GM21390 (cell line): ENCODE data around the gene CD47.
A peak's percentile ranks its signal among the peaks of the same experiment; 100 is the strongest.

Experiments used
- ATAC-seq: cut with Tn5 transposase; IDR thresholded peaks from one replicate; pipeline ENCODE4 v1.9.1; 2021; ENCODE audit not compliant: unreplicated experiment

CD47 gene

DNA sequence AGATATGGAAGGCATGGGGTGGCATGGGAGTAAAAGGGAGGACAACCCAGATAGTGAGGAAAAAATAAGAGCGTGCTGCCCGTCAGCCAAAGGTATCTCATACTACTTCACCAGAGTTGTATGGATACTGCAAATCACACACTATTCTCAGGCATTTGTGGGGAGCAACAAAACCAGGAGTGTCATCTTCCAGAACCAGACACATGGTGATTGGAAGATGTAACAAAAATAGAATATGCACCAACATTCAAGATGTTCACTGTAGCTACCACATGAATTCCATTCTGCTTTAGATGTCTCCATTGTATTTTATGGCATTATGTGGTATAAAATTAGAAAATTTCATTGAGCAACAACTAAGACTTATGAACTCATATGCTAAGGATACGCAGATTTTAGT, 34.9 kb downstream of the CD47 start:
- ATAC-seq: no peak

DNA sequence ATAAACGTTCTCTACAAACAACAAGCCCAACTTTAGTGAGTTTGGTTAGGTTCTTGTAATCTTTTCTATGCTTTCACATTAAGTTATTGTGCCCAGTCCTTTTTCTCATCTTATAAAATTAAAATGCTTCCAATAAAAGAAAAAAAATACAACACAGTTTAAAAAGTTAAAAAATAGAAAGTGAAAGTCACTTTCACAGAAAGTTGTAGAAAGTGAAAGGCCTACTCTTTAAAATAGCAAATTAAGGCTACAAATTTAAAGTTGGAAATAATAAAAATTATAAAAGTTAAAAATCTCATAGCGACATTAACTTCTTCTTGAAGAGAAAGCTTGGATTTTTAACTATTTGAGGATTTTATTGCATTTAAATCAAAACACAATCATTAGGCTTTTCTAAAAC, 35.9 kb downstream of the CD47 start:
- no peak for ATAC-seq

DNA sequence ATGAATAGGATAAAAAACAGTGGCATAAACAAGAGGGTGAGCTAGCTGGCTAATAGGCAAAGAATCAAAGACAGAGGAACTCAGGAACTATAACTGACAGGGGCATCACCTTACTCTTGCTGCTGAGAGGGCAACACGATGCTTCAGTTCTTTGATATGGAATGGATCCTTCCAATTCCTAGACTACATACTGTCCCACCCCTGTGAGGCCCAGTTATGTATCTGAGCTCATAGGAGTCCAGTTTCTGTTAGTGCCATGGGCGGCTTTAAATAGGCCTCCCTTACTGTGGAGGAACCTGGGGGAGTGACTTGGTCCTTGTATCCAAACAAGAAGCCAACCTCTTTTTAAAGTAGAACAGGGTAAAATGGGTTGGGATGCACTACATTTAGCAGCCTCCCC, 37.3 kb downstream of the CD47 start:
- no peak for ATAC-seq

DNA sequence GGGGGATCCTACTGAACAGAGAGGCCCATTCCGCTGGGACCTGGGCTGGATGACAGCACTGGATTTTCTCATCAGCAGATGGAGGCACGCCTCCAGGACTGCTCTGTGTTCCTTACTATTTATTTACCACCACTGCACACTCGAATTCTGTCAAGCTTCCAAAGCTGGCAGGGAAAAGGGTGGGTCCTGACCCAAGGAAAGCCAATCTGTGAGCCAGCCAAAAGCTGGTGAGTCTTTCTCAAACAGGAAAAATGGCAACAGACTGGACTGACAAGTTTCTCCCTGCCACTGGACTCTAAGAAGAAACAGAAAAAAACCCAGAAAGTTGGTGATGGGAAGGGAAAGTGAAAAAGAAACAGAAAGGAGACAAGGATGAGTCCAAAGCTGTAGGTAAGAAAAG, 37.8 kb downstream of the CD47 start:
- no peak for ATAC-seq

DNA sequence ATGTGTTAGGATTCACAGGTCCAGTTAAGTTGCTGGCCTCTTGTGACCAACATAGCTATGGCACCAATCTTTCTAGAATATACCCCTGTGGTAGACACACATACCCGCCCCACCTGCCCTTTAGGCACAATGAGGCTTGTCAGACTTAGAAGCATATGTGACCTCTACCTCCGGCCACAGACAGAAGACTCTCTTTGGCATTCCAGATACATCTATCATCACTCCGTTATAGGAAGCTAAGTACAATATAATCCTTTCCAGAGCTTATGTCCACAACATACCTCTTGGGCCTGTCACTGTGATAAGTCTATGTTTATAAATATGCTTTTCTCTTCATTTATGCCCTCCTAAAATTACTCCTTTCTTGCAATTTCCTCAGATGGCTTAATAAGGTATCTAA, 39.8 kb downstream of the CD47 start:
- ATAC-seq: no peak

DNA sequence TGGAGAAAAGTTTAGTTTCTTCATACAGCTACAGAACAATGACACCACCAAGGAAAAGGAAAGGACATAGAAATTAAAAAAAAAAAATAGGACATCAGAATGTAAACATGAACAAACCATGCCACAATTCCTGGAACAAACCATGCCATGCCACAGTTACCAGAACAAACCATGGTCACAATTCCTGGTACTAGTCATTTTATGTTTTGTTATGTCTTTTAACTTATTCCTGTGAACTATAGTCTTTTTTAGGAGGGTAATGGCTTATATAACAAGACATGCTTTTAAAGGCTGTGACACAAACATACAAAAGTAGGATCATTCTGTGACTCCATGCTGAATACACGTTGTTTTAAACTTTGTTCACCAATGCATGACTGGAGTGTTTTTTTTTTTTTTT, 42.8 kb downstream of the CD47 start:
- no peak for ATAC-seq

DNA sequence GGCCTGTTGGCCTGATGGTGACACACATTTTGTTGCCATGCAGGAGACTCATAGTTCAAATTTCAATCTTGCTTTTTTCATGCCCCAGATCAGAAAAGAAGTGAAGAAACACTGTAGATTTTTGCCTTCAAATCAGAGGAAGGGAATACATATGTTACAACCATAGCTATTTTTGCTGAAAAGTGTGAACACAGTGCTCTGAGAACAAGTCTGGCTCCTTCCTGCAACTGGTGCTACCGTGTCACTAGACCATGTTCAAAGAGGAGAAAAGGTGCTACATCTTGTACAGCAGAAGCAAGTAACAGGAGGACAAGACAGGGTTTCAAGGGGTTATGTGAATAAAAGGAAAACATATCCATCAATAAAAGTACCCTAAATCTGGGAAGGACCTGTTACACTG, 44.6 kb downstream of the CD47 start:
- ATAC-seq: no peak

DNA sequence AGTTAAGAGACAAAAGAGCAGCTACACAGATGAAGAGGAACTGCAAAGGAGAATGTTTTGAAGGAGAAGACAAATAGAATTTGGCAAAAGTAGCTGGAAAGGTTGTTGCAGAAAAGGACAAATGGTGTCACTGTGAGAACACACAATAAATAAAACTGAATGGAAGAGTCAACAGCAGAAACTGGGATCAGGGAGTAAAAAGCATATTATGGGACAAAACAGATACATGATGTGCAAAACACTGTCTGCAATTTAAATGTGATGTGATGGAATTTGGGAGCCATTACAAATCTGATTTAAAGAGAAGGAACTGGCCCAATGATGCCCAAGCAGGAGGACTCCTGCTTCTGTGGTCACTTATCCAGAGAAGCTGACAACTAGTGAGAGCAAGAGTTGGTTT, 46.1 kb downstream of the CD47 start:
- no peak for ATAC-seq

DNA sequence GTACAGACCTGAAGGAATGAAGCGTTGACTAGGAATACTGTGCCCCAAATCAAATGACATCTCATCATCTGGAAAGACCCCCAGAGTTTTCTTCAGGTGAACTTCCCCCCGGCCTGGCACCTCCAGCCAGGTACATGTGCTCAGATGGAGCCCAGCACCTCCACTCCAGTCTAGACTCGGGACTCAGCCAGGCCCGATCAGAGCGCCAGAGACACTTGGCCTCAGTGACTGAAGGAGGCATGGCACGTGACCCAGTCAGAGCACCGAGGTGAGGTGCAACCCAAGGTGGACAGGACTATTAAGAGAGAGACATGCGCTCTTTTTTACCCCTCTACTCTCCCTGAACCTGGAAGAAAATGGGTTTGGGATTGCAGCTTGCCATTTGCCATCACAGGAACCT, 48.5 kb downstream of the CD47 start:
- ATAC-seq: no peak

DNA sequence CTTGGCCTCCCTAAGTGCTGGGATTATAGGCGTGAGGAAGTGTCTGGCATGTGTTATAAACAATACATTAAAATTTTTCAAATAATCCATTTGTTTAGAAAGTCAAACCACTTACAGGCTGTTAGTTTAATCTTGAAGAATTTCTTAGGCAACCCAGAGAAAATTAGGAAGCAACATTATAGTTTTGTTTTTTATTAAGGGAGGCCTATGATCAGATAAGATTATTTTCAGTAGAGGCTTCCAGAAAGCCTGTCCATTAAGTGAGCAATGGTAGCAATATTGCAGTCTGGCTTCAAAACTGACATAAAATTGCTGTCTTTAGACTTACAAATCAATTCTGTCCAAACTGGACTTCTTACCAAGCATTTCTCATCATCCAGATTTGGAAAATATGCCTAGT, 49.6 kb downstream of the CD47 start:
- no peak for ATAC-seq

DNA sequence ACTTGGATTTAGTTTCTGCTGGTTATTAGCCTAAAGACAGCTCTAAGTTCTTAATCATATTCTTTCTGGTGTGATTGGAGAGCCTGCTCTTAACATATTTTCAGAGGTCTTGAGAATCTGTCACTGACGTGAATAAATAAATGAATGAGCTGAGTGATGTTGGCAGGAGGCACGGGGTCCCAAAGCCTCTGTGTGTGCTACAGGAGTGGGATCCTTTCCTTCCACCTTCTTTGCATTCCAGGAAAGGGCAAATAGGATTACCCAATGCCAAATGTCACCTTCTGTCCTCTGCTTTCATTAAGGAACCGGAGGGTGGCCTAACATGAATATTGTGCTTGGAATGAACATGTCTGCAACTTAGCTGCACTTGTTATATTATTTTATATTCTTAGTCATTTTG, 53.1 kb downstream of the CD47 start:
- no peak for ATAC-seq

DNA sequence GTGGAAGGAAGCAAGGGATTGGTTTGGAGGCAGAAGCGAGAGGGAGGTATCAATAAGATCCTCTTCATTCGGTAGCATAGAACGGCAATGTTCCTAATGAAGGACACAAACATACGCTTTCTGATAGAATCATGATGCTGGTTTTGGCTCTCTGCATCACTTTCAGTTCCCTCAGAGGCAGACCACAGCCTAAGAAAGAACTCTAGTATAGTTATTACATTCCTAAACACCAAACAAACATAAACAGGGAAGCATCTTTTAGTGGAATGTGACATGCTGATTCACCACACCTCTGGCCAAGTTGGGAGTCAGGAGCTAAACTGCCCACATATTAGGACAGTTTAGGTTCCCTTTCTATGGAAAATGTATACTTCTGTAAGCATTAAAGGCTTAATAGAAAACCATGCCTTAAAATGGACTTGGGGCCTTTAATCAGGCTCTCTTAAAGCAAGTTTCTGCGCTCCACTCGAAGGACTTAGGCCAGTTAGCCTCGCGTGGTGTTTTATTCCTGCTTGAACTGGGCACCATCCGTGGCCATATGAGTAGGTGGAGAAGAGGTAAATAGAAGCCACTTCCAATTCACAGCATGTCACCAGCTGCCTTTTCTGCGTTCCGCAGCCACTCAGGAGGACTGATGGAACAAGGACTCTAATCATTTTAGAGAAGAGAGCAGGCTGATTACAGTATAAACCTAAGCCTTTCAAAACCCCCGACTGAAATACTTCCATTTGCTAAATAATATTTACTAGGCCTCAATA, 53.7 kb downstream of the CD47 start:
- peak; percentile 76 for ATAC-seq

DNA sequence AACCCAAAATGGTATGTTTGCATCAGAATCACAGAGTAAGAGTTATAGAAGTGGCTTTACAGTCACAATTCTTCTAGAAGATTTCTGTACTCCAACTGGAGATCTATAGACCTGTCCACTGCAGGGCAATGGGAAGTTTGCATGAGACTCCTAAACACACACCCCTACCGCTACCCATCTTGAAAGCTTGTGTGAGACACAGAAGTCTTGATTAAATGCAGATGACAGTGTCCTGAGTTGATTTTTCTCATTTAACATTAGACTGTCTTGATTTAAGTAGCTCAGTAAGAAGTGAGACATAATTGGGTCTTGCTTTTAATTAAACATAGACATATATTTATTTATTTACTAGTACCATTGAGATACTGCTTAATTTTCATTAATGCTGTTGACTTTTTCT, 54.4 kb downstream of the CD47 start:
- ATAC-seq: no peak

DNA sequence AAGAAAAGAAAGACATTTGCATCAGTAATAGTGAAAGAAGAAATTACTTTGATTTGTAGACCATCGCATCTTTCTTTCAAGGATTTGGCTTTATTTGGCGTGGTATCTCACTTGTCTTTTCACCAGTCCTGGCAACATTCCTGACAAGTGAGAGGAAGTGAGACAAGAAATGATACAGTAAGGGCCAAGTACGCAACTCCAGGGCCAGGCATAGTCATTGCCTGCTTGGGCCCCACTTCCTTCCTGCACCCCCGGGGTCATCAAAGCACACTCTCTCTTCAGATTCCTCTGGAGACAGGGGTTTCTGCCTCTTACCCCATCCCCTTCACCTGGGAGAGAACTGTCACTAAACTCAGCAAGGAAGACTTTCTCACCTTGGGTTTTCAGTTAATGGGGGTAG, 55.1 kb downstream of the CD47 start:
- ATAC-seq: no peak

DNA sequence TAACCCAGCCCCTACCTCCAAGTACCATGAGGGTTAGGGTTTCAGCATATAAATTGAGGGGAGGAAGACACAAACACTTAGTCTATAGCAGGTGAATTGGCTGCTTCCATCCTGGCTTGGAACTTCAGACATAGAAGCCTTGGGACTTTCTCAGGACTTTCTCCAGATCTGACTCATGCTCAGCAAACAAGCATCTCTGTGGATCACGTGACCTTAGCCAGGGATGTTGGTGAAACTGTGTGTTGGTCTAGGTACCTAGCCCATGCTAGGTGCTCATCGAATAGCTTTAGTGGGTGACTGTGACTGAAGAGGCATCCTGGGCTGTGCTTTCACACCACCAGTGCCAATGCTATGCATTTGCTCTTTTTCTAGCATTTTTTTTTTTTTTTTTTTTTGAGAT, 58.9 kb downstream of the CD47 start:
- no peak for ATAC-seq

DNA sequence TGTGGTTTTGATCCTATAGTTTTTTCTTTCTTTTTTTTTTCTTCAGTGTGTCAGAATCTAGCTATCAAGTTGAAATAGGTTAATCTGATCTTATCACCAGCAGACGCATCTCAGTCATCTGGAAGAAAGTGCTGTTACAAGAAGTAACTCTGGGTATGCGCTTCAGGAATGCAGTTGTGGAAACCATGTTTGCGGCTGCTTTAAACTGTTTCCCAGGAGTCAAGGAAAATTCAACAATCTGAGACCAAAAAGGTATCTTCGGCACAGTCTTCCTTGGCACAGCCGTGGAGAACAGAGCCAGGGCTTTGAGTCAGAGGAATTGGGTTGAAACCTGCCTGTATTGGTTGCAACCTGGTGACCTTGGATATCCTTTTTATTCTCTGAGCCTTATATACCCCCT, 59.9 kb downstream of the CD47 start:
- no peak for ATAC-seq

DNA sequence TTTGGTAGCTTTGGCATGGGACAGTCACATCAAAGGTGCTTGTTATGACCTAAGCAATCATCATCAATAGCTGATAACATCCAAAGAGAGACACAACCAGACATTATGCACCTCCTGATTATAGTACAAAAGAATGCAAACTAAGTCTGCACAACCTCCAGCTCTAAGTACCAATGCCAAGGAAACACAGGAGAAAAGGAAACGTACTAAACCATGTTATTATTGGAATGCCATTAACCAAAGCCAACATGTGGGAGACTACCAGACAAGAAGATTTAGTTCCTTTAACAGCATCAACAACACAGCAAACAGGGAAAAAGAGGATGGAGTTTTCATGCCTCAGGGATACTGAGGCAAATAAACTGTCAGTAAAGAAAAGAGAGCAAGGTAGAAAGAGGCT, 61.4 kb downstream of the CD47 start:
- ATAC-seq: no peak

DNA sequence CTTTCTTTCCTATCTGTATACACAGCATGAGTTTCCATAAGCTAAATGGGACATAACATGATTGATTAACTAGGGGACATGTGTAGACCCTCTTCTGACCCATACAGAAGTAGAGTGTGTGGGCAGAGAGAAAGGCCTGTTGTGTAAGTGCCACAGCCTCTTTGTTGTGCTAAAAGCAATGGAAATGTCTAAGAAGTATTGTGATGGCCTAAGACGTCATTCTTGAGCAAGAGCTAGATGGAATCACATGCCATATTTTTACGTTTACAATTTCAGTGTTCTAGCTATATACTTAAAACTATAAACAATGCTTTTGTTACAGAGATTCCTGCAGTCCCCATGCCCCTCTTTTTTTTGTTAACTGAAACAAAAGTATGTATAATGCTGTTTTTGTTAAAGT, 61.9 kb downstream of the CD47 start:
- ATAC-seq: no peak

DNA sequence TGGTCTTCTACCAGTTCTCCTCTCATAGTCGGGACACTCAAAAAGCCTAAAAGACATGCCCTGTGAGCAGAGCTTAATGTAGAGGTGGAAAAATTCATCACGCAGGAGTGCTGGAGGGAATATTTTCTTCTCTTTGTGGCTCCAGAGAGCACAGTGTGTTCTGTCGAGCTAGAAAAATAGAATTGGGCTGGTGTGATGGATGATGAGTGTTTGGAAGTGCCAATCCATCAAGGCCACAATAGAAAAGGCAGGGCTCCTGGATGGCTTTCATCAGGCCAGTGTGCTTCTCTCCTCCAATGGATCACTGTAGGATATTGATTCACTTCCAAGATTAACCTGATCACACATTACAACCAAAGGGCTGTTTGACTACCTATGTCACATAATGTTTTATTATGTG, 65.7 kb downstream of the CD47 start:
- no peak for ATAC-seq

DNA sequence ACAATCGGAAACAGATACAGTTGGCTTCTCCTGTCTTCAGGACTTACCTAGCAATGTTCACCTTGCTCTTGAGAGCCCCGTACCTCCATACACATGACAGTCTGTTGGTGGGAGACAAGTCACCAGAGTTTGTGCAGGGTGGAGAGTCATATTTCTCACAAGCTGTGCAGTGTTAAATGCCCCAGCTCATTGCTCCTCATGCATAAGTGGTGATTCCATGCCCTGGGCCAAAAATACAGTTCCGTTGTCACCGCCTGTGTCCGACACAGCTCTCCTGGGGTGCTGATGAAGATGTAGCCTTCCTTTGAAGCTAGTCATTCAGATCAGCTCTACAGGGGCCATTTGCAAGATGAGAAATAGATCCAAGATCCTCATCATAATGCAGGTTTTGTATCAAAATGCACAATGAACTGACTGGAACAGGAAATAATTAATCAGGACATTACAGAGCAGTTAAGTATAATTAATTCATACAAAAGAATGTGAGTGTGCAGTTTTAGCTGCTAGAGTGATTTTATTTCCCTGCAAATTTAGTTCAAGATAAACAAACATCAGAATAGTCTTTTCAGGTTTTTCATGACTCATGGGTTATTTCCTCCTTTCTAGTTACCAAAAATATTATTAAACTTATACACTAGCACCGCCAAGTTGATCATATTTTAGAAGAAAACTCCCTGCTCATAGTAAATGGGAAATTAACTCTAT, 66.5 kb downstream of the CD47 start:
- ATAC-seq: no peak

DNA sequence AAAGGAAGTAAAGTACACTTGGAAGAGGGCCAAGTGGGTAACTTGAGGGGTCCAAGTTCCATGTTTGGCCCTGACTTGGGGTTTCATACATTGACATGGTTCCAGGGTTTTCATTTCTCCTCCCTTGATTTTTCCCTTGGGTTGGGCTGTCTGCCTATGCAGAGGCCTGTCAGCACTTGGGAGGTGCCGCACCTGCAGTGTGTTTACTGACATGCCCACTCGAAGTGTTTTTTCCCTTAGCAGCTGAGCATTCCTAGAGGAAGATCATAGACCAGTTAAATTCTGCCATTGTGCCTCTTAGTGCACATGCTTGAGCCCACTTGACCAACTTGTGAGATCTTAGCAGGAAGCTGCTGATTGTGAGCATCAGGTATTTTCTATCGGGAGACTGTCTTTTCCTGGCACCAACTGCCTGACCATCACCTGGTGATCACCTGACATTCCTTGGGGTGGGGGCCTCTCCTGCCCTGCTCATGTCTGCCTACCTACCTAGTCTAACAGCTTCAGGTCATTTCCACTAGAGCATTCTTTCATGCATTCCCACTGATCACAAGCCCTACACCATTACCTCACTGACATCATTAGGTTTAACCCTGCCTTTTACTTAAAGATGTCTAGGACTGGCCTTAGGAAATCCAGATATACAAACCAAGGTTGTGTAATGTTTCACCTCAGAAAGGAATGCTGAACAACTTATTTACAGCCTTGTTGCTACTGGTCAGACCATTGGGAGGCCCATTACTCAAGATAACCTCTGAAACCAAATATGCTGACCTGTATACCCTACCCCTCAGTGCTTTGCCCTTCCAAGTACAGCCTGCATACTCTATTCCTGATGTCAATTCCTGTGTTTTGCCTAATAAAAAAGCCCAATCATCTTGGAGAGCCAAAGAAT, 68.3 kb downstream of the CD47 start:
- ATAC-seq: no peak

DNA sequence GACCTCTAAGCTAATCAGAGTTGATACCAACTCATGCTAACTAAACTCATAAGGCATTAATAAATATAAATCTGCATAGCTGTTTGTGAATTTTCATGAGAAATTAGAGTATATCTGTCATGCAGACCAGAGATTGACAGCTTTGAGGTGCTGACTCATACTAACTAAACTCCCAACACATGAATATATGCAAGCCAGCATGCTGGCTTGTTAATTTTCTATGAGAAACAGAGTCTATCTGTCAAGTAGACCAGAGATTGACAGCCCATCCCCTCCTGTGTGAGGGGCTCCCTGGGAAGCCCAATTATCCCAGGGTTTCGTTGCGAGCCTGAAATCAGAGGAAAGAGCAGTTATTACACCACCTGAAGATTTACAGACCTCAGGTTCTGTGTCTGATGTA, 69.3 kb downstream of the CD47 start:
- ATAC-seq: no peak
